Neural progenitor cell (in vitro differentiated cells): ENCODE results near the gene DAP. TPM values are rescaled to one million over a fixed set of nuclear protein-coding genes. Genes with fewer than 3 reads are reported as not detected.
"Not testable (repeated sequence)": the region's sequence is repeated elsewhere in the genome, so short reads cannot be mapped to it uniquely, and the experiment has no call there.

Experiments used
- DNase-seq: peaks from one replicate; pipeline ENCODE4 v3.0.0-alpha.2; 2016; ENCODE audit warnings: low spot score
- H2AFZ ChIP-seq: fragments of 200-600 bp; sonication (generic); replicated peaks from 2 replicates; pipeline ENCODE4 v1.6.1; 2016; ENCODE audit warnings: antibody characterized with exemption
- H3F3A ChIP-seq: fragments of 200-600 bp; sonication (generic); 2 replicates; pipeline ENCODE4 v1.6.1; 2016; ENCODE audit warnings: antibody characterized with exemption, low read depth
- H3K27ac ChIP-seq: fragments of 200-600 bp; sonication (generic); 2 replicates; pipeline ENCODE4 v1.5.1; 2016; ENCODE audit warnings: mild to moderate bottlenecking
- H3K27me3 ChIP-seq: fragments of 200-600 bp; sonication (generic); 2 replicates; pipeline ENCODE4 v1.6.1; 2016; ENCODE audit warnings: mild to moderate bottlenecking, moderate library complexity
- H3K36me3 ChIP-seq: fragments of 200-600 bp; sonication (generic); 2 replicates; pipeline ENCODE4 v1.5.1; 2016
- H3K4me1 ChIP-seq: fragments of 200-600 bp; sonication (generic); 2 replicates; pipeline ENCODE4 v1.6.1; 2016; ENCODE audit warnings: mixed run types
- H3K4me2 ChIP-seq: fragments of 200-600 bp; sonication (generic); 2 replicates; pipeline ENCODE4 v1.6.1; 2016
- H3K4me3 ChIP-seq: fragments of 200-600 bp; sonication (generic); 2 replicates; pipeline ENCODE4 v1.5.1; 2016
- H3K79me2 ChIP-seq: fragments of 200-600 bp; sonication (generic); 2 replicates; pipeline ENCODE4 v1.6.1; 2016; ENCODE audit warnings: low read depth
- H3K9ac ChIP-seq: fragments of 200-600 bp; sonication (generic); 2 replicates; pipeline ENCODE4 v1.6.1; 2016
- H3K9me3 ChIP-seq: fragments of 200-600 bp; sonication (generic); 2 replicates; pipeline ENCODE4 v1.5.1; 2016; ENCODE audit warnings: low read depth
- H4K20me1 ChIP-seq: fragments of 200-600 bp; sonication (generic); 2 replicates; pipeline ENCODE4 v1.6.1; 2016; ENCODE audit warnings: low read depth
- H3K27ac Mint-ChIP-seq: 3 replicates; pipeline ENCODE4 v1.8.0; 2021; ENCODE audit warnings: mixed read lengths
- H3K27me3 Mint-ChIP-seq: 2 replicates; pipeline ENCODE4 v1.8.0; 2022; ENCODE audit warnings: low read depth, mild to moderate bottlenecking, inconsistent platforms, moderate library complexity, mixed read lengths; ENCODE audit not compliant: insufficient read depth
- H3K36me3 Mint-ChIP-seq: 3 replicates; pipeline ENCODE4 v1.8.0; 2021; ENCODE audit warnings: mixed read lengths
- H3K4me1 Mint-ChIP-seq: 3 replicates; pipeline ENCODE4 v1.8.0; 2021; ENCODE audit warnings: mixed read lengths
- H3K4me3 Mint-ChIP-seq: 3 replicates; pipeline ENCODE4 v1.8.0; 2021; ENCODE audit warnings: mild to moderate bottlenecking, moderate library complexity, mixed read lengths
- H3K9me3 Mint-ChIP-seq: 3 replicates; pipeline ENCODE4 v1.8.0; 2020; ENCODE audit warnings: mixed read lengths
- CTCF ChIP-seq: fragments of 200-600 bp; sonication (generic); IDR thresholded peaks from 2 replicates; pipeline ENCODE4 v1.5.1; 2017; ENCODE audit warnings: antibody characterized with exemption, mild to moderate bottlenecking
- EZH2 ChIP-seq: fragments of 200-600 bp; sonication (generic); IDR thresholded peaks from 2 replicates; pipeline ENCODE4 v1.6.1; 2017; ENCODE audit warnings: antibody characterized with exemption, mild to moderate bottlenecking, moderate library complexity
- EZH2phosphoT487 ChIP-seq: fragments of 200-600 bp; sonication (generic); IDR thresholded peaks from 2 replicates; pipeline ENCODE4 v1.6.1; 2017; ENCODE audit warnings: antibody characterized with exemption
- total RNA-seq: library from RNA; depleted of rRNA; stranded (reverse); fragments of >200 nt; gene quantifications from 2 replicates; pipeline ENCODE4 v1.2.3, GENCODE V29; 2015; ENCODE audit warnings: low replicate concordance

The DAP gene
- total RNA-seq, 1 donor from 2014 or later, result 12.2 TPM

- DNase-seq, result no peak
- Histone ChIP-seq H3K9me3 (no peaks in the 10 kb centered on the region), H3K36me3 (no peaks in the 10 kb centered on the region), H3K4me1 (no peaks in the 10 kb centered on the region), H3K79me2 (no peaks in the 10 kb centered on the region), H3K4me2 (no peak overlapping the region), H3K27me3 (no peaks in the 10 kb centered on the region), H4K20me1 (no peaks in the 10 kb centered on the region), H2AFZ (no peak overlapping the region), H3K27ac (no peak overlapping the region), H3K9ac (no peak overlapping the region), H3F3A (no peaks in the 10 kb centered on the region), H3K4me3 (no peak overlapping the region)
- no peak overlapping the region for H3K4me3 Mint-ChIP-seq
- no peak overlapping the region for H3K27ac Mint-ChIP-seq
- no peaks in the 10 kb centered on the region for H3K9me3 Mint-ChIP-seq
- no peaks in the 10 kb centered on the region for H3K27me3 Mint-ChIP-seq
- no peak for TF ChIP-seq CTCF
- no peak for TF ChIP-seq EZH2
- no peak for TF ChIP-seq EZH2phosphoT487
- H3K36me3 Mint-ChIP-seq, result no peaks in the 10 kb centered on the region
- H3K4me1 Mint-ChIP-seq, result peaks cover 4% of the 10 kb centered on the region
These were observed 25.8 kb upstream of the DAP start for GRCh38 chr5:10786835-10787234.

GRCh38 chr5:10780208-10780607 is 19.2 kb upstream of the DAP start:
- H3K9me3 Mint-ChIP-seq, H3K4me2 ChIP-seq, H3K9ac ChIP-seq, H3F3A ChIP-seq, H3K36me3 ChIP-seq, DNase-seq, H3K36me3 Mint-ChIP-seq, H3K4me1 Mint-ChIP-seq, H4K20me1 ChIP-seq, H3K27me3 ChIP-seq, H3K27ac ChIP-seq, H3K79me2 ChIP-seq, H3K4me3 ChIP-seq, H3K27me3 Mint-ChIP-seq, H3K27ac Mint-ChIP-seq, H2AFZ ChIP-seq, H3K4me1 ChIP-seq, H3K9me3 ChIP-seq, H3K4me3 Mint-ChIP-seq: not testable (repeated sequence)

- DNase-seq, result no peak
- H3K9me3 ChIP-seq, result no peaks in the 10 kb centered on the region
- no peak overlapping the region for H3K4me3 ChIP-seq
- no peaks in the 10 kb centered on the region for H3F3A ChIP-seq
- Mint-ChIP-seq H3K4me3 (no peak overlapping the region), H3K4me1 (no peaks in the 10 kb centered on the region), H3K36me3 (no peaks in the 10 kb centered on the region), H3K9me3 (peaks cover 9% of the 10 kb centered on the region), H3K27me3 (peaks cover 2% of the 10 kb centered on the region), H3K27ac (no peak overlapping the region)
- no peaks in the 10 kb centered on the region for H3K36me3 ChIP-seq
- H3K4me2 ChIP-seq, result no peak overlapping the region
- TF ChIP-seq CTCF, result no peak
- TF ChIP-seq EZH2phosphoT487, result no peak
- TF ChIP-seq EZH2, result no peak
- H3K9ac ChIP-seq, result no peak overlapping the region
- H3K79me2 ChIP-seq, result no peaks in the 10 kb centered on the region
- no peak overlapping the region for H3K27ac ChIP-seq
- H3K27me3 ChIP-seq, result no peaks in the 10 kb centered on the region
- no peak overlapping the region for H2AFZ ChIP-seq
- no peaks in the 10 kb centered on the region for H4K20me1 ChIP-seq
- H3K4me1 ChIP-seq, result no peaks in the 10 kb centered on the region
These were observed 18.6 kb upstream of the DAP start for GRCh38 chr5:10779592-10779991.

GRCh38 chr5:10778179-10778910 is 17.3 kb upstream of the DAP start:
- H4K20me1 ChIP-seq, result no peaks in the 10 kb centered on the region
- H3K79me2 ChIP-seq, result no peaks in the 10 kb centered on the region
- no peaks in the 10 kb centered on the region for H3K9me3 ChIP-seq
- H3K4me1 Mint-ChIP-seq, result no peaks in the 10 kb centered on the region
- H3K4me3 Mint-ChIP-seq, result no peak overlapping the region
- H3K27me3 Mint-ChIP-seq, result peaks cover 2% of the 10 kb centered on the region
- no peaks in the 10 kb centered on the region for H3K36me3 ChIP-seq
- no peak overlapping the region for H3K9ac ChIP-seq
- peaks cover 9% of the 10 kb centered on the region for H3K9me3 Mint-ChIP-seq
- H3K4me2 ChIP-seq, result no peak overlapping the region
- no peak overlapping the region for H3K27ac Mint-ChIP-seq
- H3K27me3 ChIP-seq, result no peaks in the 10 kb centered on the region
- no peak overlapping the region for H2AFZ ChIP-seq
- H3F3A ChIP-seq, result no peaks in the 10 kb centered on the region
- no peaks in the 10 kb centered on the region for H3K36me3 Mint-ChIP-seq
- TF ChIP-seq EZH2phosphoT487 (no peak), EZH2 (no peak), CTCF (no peak)
- no peak overlapping the region for H3K27ac ChIP-seq
- no peak for DNase-seq
- H3K4me1 ChIP-seq, result no peaks in the 10 kb centered on the region
- H3K4me3 ChIP-seq, result no peak overlapping the region
